K562 (cell line): ENCODE data around the gene PRPS1L1. TPM values are rescaled to one million over a fixed set of nuclear protein-coding genes. Genes with fewer than 3 reads are reported as not detected.

Experiments used
- ATAC-seq: fragments of 200-7000 bp; cut with Tn5 transposase; 3 replicates; pipeline ENCODE4 v1.9.1; 2020; ENCODE audit warnings: moderate library complexity
- BruUV-seq: library from RNA; stranded (reverse); fragments of 400-500 nt; replicated peaks from 2 replicates; lab custom pipeline; 2021; lab: Mats Ljungman, UMichigan
- CTCF ChIA-PET: fragments of 300-600 bp; formaldehyde crosslinking; extraction: SDS; loops from one replicate; lab custom pipeline; 2021; ENCODE audit warnings: low intra/inter-chr PET ratio; lab: Yijun Ruan, JAX
- POLR2A ChIA-PET: fragments of 300-600, 350-650 bp; sonication (Branson Sonifier 250); formaldehyde crosslinking; extraction: SDS; loops from one replicate; lab custom pipeline; 2021; ENCODE audit warnings: antibody characterized with exemption, inconsistent platforms; lab: Yijun Ruan, JAX
- DNase-seq, 4 experiments: peaks; one replicate each; pipeline versions ENCODE4 v3.0.0 to v3.0.0-alpha.2; 2011 to 2018; ENCODE audit warnings: low spot score in 3 of 4, mixed read lengths in 3 of 4; ENCODE audit errors: extremely low read depth in 1 of 4
- FAIRE-seq: peaks from 2 replicates; lab custom pipeline; 2011; peaks lifted over from hg19 to GRCh38; lab: Jason Lieb, UNC
- H2AFZ ChIP-seq: 2 replicates; pipeline ENCODE4 v1.6.0; 2011; ENCODE audit warnings: low read depth, low read length, control low read depth, inconsistent platforms
- H3K27ac ChIP-seq: fragments of 200-600 bp; 3 replicates; pipeline ENCODE4 v1.8.0; 2011; ENCODE audit warnings: low read depth, mild to moderate bottlenecking, control low read depth, inconsistent platforms, low read length, moderate library complexity, mixed read lengths; ENCODE audit errors: extremely low read depth
- H3K27me3 ChIP-seq, 2 experiments: fragments of 300-600 bp in 1 of 2; 2 replicates in 1 of 2; 3 replicates in 1 of 2; pipeline versions ENCODE4 v1.6.0 to v1.8.0; 2011; ENCODE audit warnings: inconsistent platforms in 2 of 2, low read length in 2 of 2, mild to moderate bottlenecking in 1 of 2, mixed read lengths in 1 of 2, moderate library complexity in 1 of 2; ENCODE audit not compliant: control insufficient read depth in 2 of 2, insufficient read depth in 2 of 2
- H3K36me3 ChIP-seq: fragments of 300-600 bp; 3 replicates; pipeline ENCODE4 v1.8.0; 2011; ENCODE audit warnings: mild to moderate bottlenecking, low read length, inconsistent platforms; ENCODE audit not compliant: control insufficient read depth, insufficient read depth
- H3K4me1 ChIP-seq, 2 experiments: fragments of 200-600 bp in 1 of 2; replicated peaks in 1 of 2; 2 replicates in 1 of 2; 3 replicates in 1 of 2; pipeline versions ENCODE4 v1.5.1 to v1.8.0; 2011; ENCODE audit warnings: inconsistent platforms in 2 of 2, low read length in 2 of 2, mild to moderate bottlenecking in 1 of 2, mixed read lengths in 1 of 2, moderate library complexity in 1 of 2; ENCODE audit not compliant: control insufficient read depth in 2 of 2, insufficient read depth in 2 of 2
- H3K4me2 ChIP-seq: 2 replicates; pipeline ENCODE4 v1.6.1; 2011; ENCODE audit warnings: low read length, control low read depth, inconsistent platforms, mixed read lengths; ENCODE audit not compliant: insufficient read depth
- H3K4me3 ChIP-seq: fragments of 200-600 bp; sonication (generic), shearing (Covaris generic); 2 replicates; pipeline ENCODE4 v1.5.1; 2016; ENCODE audit warnings: control low read depth, inconsistent platforms
- H3K79me2 ChIP-seq: fragments of 200-600 bp; 3 replicates; pipeline ENCODE4 v1.8.0; 2011; ENCODE audit warnings: low read length, inconsistent platforms; ENCODE audit not compliant: control insufficient read depth, insufficient read depth
- H3K9ac ChIP-seq, 2 experiments: 2 replicates each; pipeline versions ENCODE4 v1.6.0 to v1.6.1; 2011; ENCODE audit warnings: low read depth in 2 of 2, low read length in 2 of 2, control low read depth in 1 of 2, inconsistent platforms in 1 of 2, mild to moderate bottlenecking in 1 of 2, mixed read lengths in 1 of 2; ENCODE audit not compliant: insufficient read depth in 1 of 2
- H3K9me1 ChIP-seq: one replicate; pipeline ENCODE4 v1.6.0; 2011; ENCODE audit warnings: inconsistent platforms, mild to moderate bottlenecking, low read length, moderate library complexity; ENCODE audit not compliant: control insufficient read depth, insufficient read depth
- H3K9me3 ChIP-seq: replicated peaks from 2 replicates; pipeline ENCODE4 v1.5.1; 2011; ENCODE audit warnings: low read depth, low read length, inconsistent platforms; ENCODE audit not compliant: control insufficient read depth, insufficient read depth
- H4K20me1 ChIP-seq: replicated peaks from 2 replicates; pipeline ENCODE4 v1.6.1; 2011; ENCODE audit warnings: low read length, inconsistent platforms, mixed read lengths; ENCODE audit not compliant: control insufficient read depth, insufficient read depth
- CBFB ChIP-seq: sonication (generic); formaldehyde crosslinking; IDR thresholded peaks from 2 replicates; pipeline ENCODE4 v1.4.0; 2020; ENCODE audit warnings: mild to moderate bottlenecking, missing genetic modification reagents
- CC2D1A ChIP-seq: fragments of 450-650 bp; IDR thresholded peaks from 2 replicates; pipeline ENCODE4 v1.6.1; 2017; ENCODE audit warnings: mild to moderate bottlenecking
- CREB3 ChIP-seq: fragments of 450-650 bp; conservative IDR thresholded peaks from 2 replicates; pipeline ENCODE4 v1.6.1; 2016; ENCODE audit warnings: missing genetic modification characterization, low read depth, mild to moderate bottlenecking, missing compliant biosample characterization, moderate library complexity
- CREM ChIP-seq: IDR thresholded peaks from 2 replicates; pipeline ENCODE4 v1.6.1; 2014; ENCODE audit warnings: antibody characterized with exemption, low read depth
- DIDO1 ChIP-seq: fragments of 450-650 bp; IDR thresholded peaks from 2 replicates; pipeline ENCODE4 v1.6.1; 2016; ENCODE audit warnings: low read depth, missing biosample characterization, missing genetic modification characterization
- GABPB2 ChIP-seq: fragments of 250-450 bp; sonication (Bioruptor Pico); conservative IDR thresholded peaks from 2 replicates; pipeline ENCODE4 v1.5.1; 2021; ENCODE audit warnings: mild to moderate bottlenecking
- GMEB1 ChIP-seq: fragments of 250-450 bp; sonication (Bioruptor Pico); IDR thresholded peaks from 2 replicates; pipeline ENCODE4 v1.4.0; 2020; ENCODE audit warnings: mild to moderate bottlenecking
- L3MBTL2 ChIP-seq: fragments of 450-650 bp; IDR thresholded peaks from 2 replicates; pipeline ENCODE4 v1.6.1; 2016; ENCODE audit warnings: mild to moderate bottlenecking, moderate library complexity
- NRF1 ChIP-seq, 2 experiments: fragments of 450-650 bp; IDR thresholded peaks in 1 of 2; conservative IDR thresholded peaks in 1 of 2; 2 replicates each; pipeline ENCODE4 v1.6.1; 2014; ENCODE audit warnings: mild to moderate bottlenecking in 2 of 2
- NUFIP1 ChIP-seq: fragments of 450-650 bp; IDR thresholded peaks from 2 replicates; pipeline ENCODE4 v1.6.1; 2018; ENCODE audit not compliant: partially characterized antibody
- POLR2G ChIP-seq: fragments of 200-400 bp; formaldehyde crosslinking; IDR thresholded peaks from 2 replicates; pipeline ENCODE4 v1.6.1; 2017; ENCODE audit warnings: low read depth, mild to moderate bottlenecking, antibody characterized with exemption, low read length, moderate library complexity
- SMARCB1 ChIP-seq: IDR thresholded peaks from 2 replicates; pipeline ENCODE4 v1.6.1; 2011; ENCODE audit warnings: improper control_type of control experiment, low read depth; ENCODE audit not compliant: insufficient read length
- STAG1 ChIP-seq: sonication (generic); formaldehyde crosslinking; IDR thresholded peaks from 2 replicates; pipeline ENCODE4 v1.5.0; 2020; ENCODE audit warnings: missing genetic modification reagents, borderline replicate concordance
- TAF9B ChIP-seq: fragments of 450-650 bp; IDR thresholded peaks from 2 replicates; pipeline ENCODE4 v1.6.1; 2018; ENCODE audit warnings: mild to moderate bottlenecking; ENCODE audit not compliant: partially characterized antibody
- ZKSCAN8 ChIP-seq: fragments of 200-800 bp; sonication (Bioruptor generic); IDR thresholded peaks from 2 replicates; pipeline ENCODE4 v1.6.1; 2016; ENCODE audit warnings: missing genetic modification characterization, missing compliant biosample characterization
- ZNF239 ChIP-seq: fragments of 250-450 bp; sonication (Bioruptor Pico); IDR thresholded peaks from 2 replicates; pipeline ENCODE4 v1.4.0; 2020; ENCODE audit warnings: mild to moderate bottlenecking
- ZNF282 ChIP-seq: sonication (generic); formaldehyde crosslinking; IDR thresholded peaks from 2 replicates; pipeline ENCODE4 v1.8.1; 2023; ENCODE audit warnings: missing genetic modification reagents
- ZNF644 ChIP-seq: fragments of 200-800 bp; sonication (Bioruptor generic); IDR thresholded peaks from 2 replicates; pipeline ENCODE4 v1.6.1; 2016; ENCODE audit warnings: low read depth, missing genetic modification characterization, missing compliant biosample characterization
- ZNF668 ChIP-seq: fragments of 250-450 bp; sonication (Bioruptor Pico); IDR thresholded peaks from 2 replicates; pipeline ENCODE4 v1.8.0; 2022; ENCODE audit warnings: mild to moderate bottlenecking, inconsistent platforms
- ZSCAN32 ChIP-seq: fragments of 450-650 bp; formaldehyde crosslinking; IDR thresholded peaks from 2 replicates; pipeline ENCODE4 v1.4.0; 2020; ENCODE audit warnings: mild to moderate bottlenecking, moderate library complexity
- WGBS: fragments of 100-300 bp; shearing (Covaris generic); methylation state at CpG from one replicate; pipeline ENCODE4 v1.1.6; 2016; ENCODE audit warnings: low coverage, mixed read lengths; ENCODE audit not compliant: insufficient coverage; ENCODE audit errors: missing lambda C conversion rate; 5-methylcytosine and 5-hydroxymethylcytosine counted together
- in situ Hi-C: fragments of 300-500 bp; cut with MboI; formaldehyde crosslinking; loops from 4 replicates; pipeline ENCODE4 v1.15.0; 2018; ENCODE audit warnings: inconsistent platforms, mixed read lengths
- intact Hi-C: fragments of 100-400 bp; cut with micrococcal nuclease; formaldehyde crosslinking; loops from 2 replicates; pipeline ENCODE4 v1.14.2; 2022
- polyA plus RNA-seq, 8 experiments: library from polyadenylated mRNA; depleted of rRNA in 4 of 8; stranded (reverse) in 5 of 8; unstranded in 3 of 8; fragments of >200 nt; fragmentation: Nextera tagmentation in 2 of 8; fragmentation: Illumina TruSeq in 1 of 8; extraction: Ambion mirVana in 2 of 8; extraction: Trizol in 1 of 8; gene quantifications; 2 replicates each; pipeline versions ENCODE4 v1.2.1 to v1.2.3, GENCODE V29; 2011 to 2014; ENCODE audit warnings: inconsistent platforms in 1 of 8, missing spikeins in 1 of 8
- total RNA-seq, 7 experiments: library from RNA; depleted of rRNA in 6 of 7; stranded (reverse); fragments of >200 nt in 6 of 7; fragmentation: Illumina TruSeq in 2 of 7; extraction: Trizol in 2 of 7; gene quantifications; 2 replicates each; pipeline versions ENCODE4 v1.2.1 to v1.2.3, GENCODE V29; 2011 to 2021; ENCODE audit warnings: low replicate concordance in 1 of 7

PRPS1L1 gene
- total and polyA plus RNA-seq, 9 of the 15 experiments (the other 6 are each of a cell fraction or from before 2014, with no cell fraction given): 0.07 to 0.10 (median 0.08) TPM; not detected in 6

DNA sequence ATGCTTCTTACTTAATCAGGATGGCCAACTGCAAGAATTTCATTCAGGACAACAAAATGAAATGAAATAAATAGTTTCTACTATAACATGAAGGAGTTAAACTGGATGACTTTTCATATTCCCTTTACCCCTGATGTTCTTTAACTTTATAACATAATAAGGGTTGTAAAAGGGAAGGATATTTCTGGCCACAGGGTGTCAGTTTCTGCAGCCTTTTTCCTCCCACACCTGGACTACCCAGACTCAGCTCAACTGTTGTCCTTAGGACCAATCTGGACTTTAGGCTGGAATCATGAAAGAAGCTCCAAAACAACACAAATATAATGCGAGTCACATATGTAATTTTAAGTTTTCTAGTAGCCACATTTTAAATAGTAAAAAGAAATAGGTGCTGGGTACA is 43.4 kb downstream of the PRPS1L1 start:
- ChIA-PET CTCF (no interaction called here), POLR2A (no interaction called here)
- in situ Hi-C loops (no loop called here), intact Hi-C loops (no loop called here)
- H3K36me3 ChIP-seq: no peaks in the 10 kb centered on the region
- DNase-seq (no peak), ATAC-seq (no peak), FAIRE-seq (no peak)
- H4K20me1 ChIP-seq: no peaks in the 10 kb centered on the region
- H2AFZ ChIP-seq: no peak overlapping the region
- H3K27me3 ChIP-seq: 0 out of 5 replicates have a peak, but pooled peaks cover 0 to 2% of the 10 kb centered on the region in 2 experiments
- no peak overlapping the region for H3K4me3 ChIP-seq
- 6% methylated on average over 1 of the region's 1 CpG for WGBS
- H3K4me1 ChIP-seq: no peaks in the 10 kb centered on the region
- H3K9me1 ChIP-seq: no peaks in the 10 kb centered on the region
- H3K4me2 ChIP-seq: no peak overlapping the region
- no peaks in the 10 kb centered on the region for H3K79me2 ChIP-seq
- no peak for TF ChIP-seq L3MBTL2
- TF ChIP-seq CREM: no peak
- TF ChIP-seq GMEB1 (CRISPR knock-in tag): no peak
- TF ChIP-seq ZNF668 (CRISPR knock-in tag): no peak
- no peak for TF ChIP-seq POLR2G
- TF ChIP-seq ZNF239 (CRISPR knock-in tag): no peak
- no peak for TF ChIP-seq ZNF282 (CRISPR knock-in tag)
- no peak for TF ChIP-seq CC2D1A
- TF ChIP-seq STAG1 (CRISPR knock-in tag): no peak
- no peak for TF ChIP-seq DIDO1 (tag)
- TF ChIP-seq NRF1 (conservative IDR thresholded peaks at IDR 0.05 in 1 of 2, IDR thresholded peaks at IDR 0.05 in 1 of 2): no peak
- no peak for TF ChIP-seq CREB3 (tag)
- no peak for TF ChIP-seq ZKSCAN8 (CRISPR knock-in tag)
- TF ChIP-seq GABPB2 (CRISPR knock-in tag): no peak
- no peak for TF ChIP-seq SMARCB1
- TF ChIP-seq ZSCAN32 (CRISPR knock-in tag): no peak
- no peak for TF ChIP-seq TAF9B
- TF ChIP-seq ZNF644 (tag): no peak
- TF ChIP-seq CBFB (CRISPR knock-in tag): no peak
- TF ChIP-seq NUFIP1: no peak
- no TSS peak for BruUV-seq
- no peak overlapping the region for H3K27ac ChIP-seq
- H3K9ac ChIP-seq: no peak overlapping the region
- H3K9me3 ChIP-seq: no peaks in the 10 kb centered on the region
